Peyer's patch (tissue), 4 donors: ENCODE results near the gene SLC30A7. TPM values are rescaled to one million over a fixed set of nuclear protein-coding genes. Genes with fewer than 3 reads are reported as not detected.
"Not testable (repeated sequence)": the region's sequence is repeated elsewhere in the genome, so short reads cannot be mapped to it uniquely, and the experiment has no call there.

Source experiments
- DNase-seq, 3 donors: peaks; one replicate each; pipeline ENCODE4 v3.0.0-alpha.2; 2017 to 2019
- H3K27ac ChIP-seq, 4 donors: fragments of 200-600 bp; sonication (generic); one replicate each; pipeline ENCODE4 v1.5.1; 2016 to 2019
- H3K27me3 ChIP-seq, 2 donors: fragments of 200-600 bp; sonication (generic); one replicate each; pipeline ENCODE4 v1.5.1; 2019
- H3K36me3 ChIP-seq, 3 donors: fragments of 200-600 bp; sonication (generic); one replicate each; pipeline ENCODE4 v1.5.1; 2016 to 2019
- H3K4me1 ChIP-seq, 4 donors: fragments of 200-600 bp; sonication (generic); one replicate each; pipeline ENCODE4 v1.5.1; 2016 to 2019
- H3K4me3 ChIP-seq, 4 donors: fragments of 200-600 bp; sonication (generic); 1 replicate in 3 of 4; 2 replicates in 1 of 4; pipeline ENCODE4 v1.5.1; 2016 to 2019; ENCODE audit warnings: mild to moderate bottlenecking in 1 of 4
- H3K9me3 ChIP-seq, 4 donors: fragments of 200-600 bp; sonication (generic); one replicate each; pipeline ENCODE4 v1.5.1; 2016 to 2019; ENCODE audit warnings: mild to moderate bottlenecking in 1 of 4
- POLR2A ChIP-seq, 2 donors: fragments of 450-650 bp; IDR thresholded peaks; one replicate each; pipeline ENCODE4 v1.5.1; 2017; ENCODE audit warnings: antibody characterized with exemption in 2 of 2, mild to moderate bottlenecking in 2 of 2, moderate library complexity in 2 of 2
- total RNA-seq, 4 donors: library from RNA; depleted of rRNA; stranded (reverse); fragments of >200 nt; gene quantifications; one replicate each; pipeline ENCODE4 v1.1.0, GENCODE V29; 2016
- TF ChIP-seq, protein P1 (sequence below), 6 experiments: fragments of 450-650 bp in 4 of 6; fragments of 200-600 bp in 2 of 6; sonication (generic) in 1 of 6; IDR thresholded peaks; one replicate each; pipeline ENCODE4 v1.5.1; 2017 to 2019; ENCODE audit warnings: antibody characterized with exemption in 6 of 6, mild to moderate bottlenecking in 3 of 6, moderate library complexity in 1 of 6

Gene SLC30A7
- total RNA-seq, 4 donors from 2014 or later: 18.2 to 28.5 (median 24.2) TPM

DNA sequence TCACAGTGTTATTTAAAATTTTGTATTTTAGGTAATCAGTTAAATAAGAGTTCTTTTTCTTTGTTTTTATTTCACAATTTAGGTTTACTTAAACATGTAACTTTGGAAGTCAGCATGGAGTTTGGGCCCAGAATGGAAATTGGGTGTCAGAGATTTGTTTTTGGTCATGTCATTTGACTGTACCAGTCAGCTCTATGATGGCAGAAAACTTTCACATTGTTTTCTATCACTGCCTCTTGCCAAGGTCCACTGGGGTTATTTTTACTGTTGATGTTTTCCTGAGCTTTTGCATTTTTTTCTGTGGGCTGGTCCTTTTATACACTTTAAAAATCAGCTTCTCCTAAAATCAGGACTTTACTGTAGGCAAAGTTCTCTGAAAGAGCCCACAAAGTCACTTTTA is 54.4 kb downstream of the SLC30A7 start:
- TF ChIP-seq, protein P1, sequence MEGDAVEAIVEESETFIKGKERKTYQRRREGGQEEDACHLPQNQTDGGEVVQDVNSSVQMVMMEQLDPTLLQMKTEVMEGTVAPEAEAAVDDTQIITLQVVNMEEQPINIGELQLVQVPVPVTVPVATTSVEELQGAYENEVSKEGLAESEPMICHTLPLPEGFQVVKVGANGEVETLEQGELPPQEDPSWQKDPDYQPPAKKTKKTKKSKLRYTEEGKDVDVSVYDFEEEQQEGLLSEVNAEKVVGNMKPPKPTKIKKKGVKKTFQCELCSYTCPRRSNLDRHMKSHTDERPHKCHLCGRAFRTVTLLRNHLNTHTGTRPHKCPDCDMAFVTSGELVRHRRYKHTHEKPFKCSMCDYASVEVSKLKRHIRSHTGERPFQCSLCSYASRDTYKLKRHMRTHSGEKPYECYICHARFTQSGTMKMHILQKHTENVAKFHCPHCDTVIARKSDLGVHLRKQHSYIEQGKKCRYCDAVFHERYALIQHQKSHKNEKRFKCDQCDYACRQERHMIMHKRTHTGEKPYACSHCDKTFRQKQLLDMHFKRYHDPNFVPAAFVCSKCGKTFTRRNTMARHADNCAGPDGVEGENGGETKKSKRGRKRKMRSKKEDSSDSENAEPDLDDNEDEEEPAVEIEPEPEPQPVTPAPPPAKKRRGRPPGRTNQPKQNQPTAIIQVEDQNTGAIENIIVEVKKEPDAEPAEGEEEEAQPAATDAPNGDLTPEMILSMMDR (IDR thresholded peaks at IDR 0.05): no peak
- no peak for TF ChIP-seq POLR2A (IDR thresholded peaks at IDR 0.05)
- DNase-seq: no peak
- H3K27ac ChIP-seq: no peak overlapping the region
- no peaks in the 10 kb centered on the region for H3K27me3 ChIP-seq
- H3K9me3 ChIP-seq: no peaks in the 10 kb centered on the region
- H3K36me3 ChIP-seq: peaks cover 0 to 13% (median 0%) of the 10 kb centered on the region in 3 donors
- H3K4me3 ChIP-seq: no peak overlapping the region
- peaks cover 0 to 15% (median 7%) of the 10 kb centered on the region in 4 donors for H3K4me1 ChIP-seq

DNA sequence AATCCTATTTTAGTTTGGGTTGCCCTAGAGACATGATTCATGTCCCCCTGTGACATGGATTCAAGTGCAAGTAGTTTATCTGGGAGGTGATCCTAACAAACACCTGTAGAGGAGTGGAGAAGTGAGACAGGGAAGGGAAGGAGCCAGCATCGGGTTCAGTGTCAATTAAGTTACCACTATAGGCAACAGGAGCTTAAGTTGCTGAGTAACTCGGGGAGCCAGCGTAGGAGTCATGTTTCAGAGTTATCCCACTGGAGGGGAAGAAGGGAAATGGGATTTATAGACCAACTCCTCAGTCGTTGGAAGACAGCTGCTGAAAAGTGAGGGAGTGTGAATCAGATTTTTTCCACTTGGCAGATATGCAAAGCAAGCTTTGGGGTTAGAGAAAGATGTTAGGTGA is 54.9 kb downstream of the SLC30A7 start:
- DNase-seq: no peak
- Histone ChIP-seq H3K27me3 (no peaks in the 10 kb centered on the region), H3K36me3 (peaks cover 0 to 13% (median 0%) of the 10 kb centered on the region in 3 donors), H3K4me1 (peaks cover 0 to 15% (median 7%) of the 10 kb centered on the region in 4 donors), H3K9me3 (no peaks in the 10 kb centered on the region), H3K4me3 (no peak overlapping the region), H3K27ac (no peak overlapping the region)
- TF ChIP-seq POLR2A (IDR thresholded peaks at IDR 0.05): no peak
- TF ChIP-seq, protein P1 (IDR thresholded peaks at IDR 0.05): no peak

DNA sequence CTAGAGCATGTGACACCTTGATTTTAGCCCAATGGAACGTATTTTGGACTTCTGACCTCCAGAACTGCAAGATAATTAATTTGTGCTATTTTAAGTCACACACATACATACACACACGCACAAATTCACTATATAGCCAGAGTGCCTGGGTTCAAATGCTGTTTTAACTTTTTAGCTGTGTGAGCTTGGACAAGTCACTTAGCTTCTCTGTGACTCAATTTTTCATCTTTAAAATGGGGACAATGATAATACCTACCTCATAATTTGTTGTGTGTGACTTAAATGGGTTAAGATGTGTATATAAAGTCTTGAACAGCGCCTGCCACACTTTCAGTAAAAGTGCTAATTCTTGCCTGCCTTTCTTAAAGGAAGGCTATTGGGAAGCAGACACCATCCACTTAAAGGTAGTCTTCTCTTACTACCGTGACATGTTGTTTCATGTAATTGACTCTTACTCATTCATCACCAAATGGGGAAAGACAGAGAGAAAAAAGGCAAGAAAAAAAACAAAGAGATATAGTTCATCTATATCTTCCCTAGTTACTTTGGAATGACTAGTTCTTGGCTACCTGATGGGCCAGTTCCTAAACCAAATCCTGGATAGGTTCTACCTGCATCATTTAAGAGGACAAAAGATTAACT is 56.3 kb downstream of the SLC30A7 start:
- H3K27me3 ChIP-seq: no peaks in the 10 kb centered on the region
- H3K4me3 ChIP-seq: no peak overlapping the region
- H3K4me1 ChIP-seq: peaks cover 0 to 15% (median 7%) of the 10 kb centered on the region in 4 donors
- H3K9me3 ChIP-seq: no peaks in the 10 kb centered on the region
- no peak overlapping the region for H3K27ac ChIP-seq
- TF ChIP-seq, protein P1 (IDR thresholded peaks at IDR 0.05): no peak
- TF ChIP-seq POLR2A (IDR thresholded peaks at IDR 0.05): no peak
- H3K36me3 ChIP-seq: peaks cover 0 to 13% (median 0%) of the 10 kb centered on the region in 3 donors
- DNase-seq: no peak

DNA sequence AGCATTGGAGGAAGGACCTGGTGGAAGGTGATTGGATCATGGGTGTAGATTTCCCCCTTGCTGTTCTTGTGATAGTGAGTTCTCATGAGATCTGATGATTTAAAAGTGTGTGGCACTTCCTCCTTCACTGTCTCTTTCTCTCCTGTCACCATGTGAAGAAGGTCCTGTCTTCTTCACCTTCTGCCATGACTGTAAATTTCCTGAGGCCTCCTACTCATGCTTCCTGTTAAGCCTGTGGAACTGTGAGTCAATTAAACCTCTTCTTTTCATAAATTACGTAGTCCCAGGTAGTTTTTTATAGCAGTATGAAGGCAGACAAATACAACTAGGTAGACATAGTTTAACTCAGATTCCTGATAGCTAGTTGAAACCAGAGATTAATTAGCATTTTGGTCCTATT is 57.1 kb downstream of the SLC30A7 start:
- H3K36me3 ChIP-seq: peaks cover 0 to 13% (median 0%) of the 10 kb centered on the region in 3 donors
- not testable (repeated sequence) for DNase-seq, H3K27ac ChIP-seq, H3K27me3 ChIP-seq, H3K4me3 ChIP-seq, H3K9me3 ChIP-seq
- peaks cover 0 to 15% (median 7%) of the 10 kb centered on the region in 4 donors for H3K4me1 ChIP-seq

DNA sequence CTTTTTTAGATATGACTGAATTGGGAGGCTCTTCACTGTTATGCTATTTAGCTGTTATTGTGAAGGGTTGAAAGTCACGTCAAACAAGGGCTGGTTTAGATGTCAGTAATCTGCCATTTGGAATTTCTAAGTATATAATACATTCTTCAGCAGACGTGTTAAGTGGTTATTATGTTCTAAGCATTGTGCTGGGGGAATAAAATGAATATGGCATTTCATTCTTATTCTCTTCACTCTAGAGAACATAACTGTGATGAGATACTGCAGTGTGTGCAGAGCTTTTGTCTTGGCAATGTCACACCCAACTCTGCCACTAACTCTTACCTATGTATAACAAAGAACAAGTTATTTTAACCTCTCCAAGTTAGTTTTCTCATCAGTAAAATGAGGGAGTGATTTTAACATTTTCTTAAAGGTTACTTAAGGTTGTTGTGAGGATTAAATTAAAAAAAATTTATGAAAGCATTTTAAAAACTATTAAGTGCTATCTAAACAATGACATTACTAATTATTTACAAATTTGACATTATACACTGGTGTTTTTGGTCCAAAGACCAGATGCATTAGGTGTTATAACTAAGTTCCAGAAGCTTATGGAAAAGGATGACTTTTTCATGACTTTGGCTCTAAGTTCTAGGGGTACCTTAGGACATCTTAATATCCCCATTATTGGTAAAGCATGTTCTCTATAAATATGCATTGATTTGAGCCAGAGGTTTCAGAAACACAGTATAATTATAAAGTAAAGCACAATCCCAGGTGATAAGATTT is 58.3 kb downstream of the SLC30A7 start:
- Histone ChIP-seq H3K4me1 (peaks cover 0 to 12% (median 2%) of the 10 kb centered on the region in 4 donors), H3K27ac (no peak overlapping the region), H3K36me3 (peaks cover 0 to 13% (median 0%) of the 10 kb centered on the region in 3 donors), H3K27me3 (no peaks in the 10 kb centered on the region), H3K4me3 (no peak overlapping the region), H3K9me3 (no peaks in the 10 kb centered on the region)
- DNase-seq: no peak
- TF ChIP-seq, protein P1 (IDR thresholded peaks at IDR 0.05): no peak
- TF ChIP-seq POLR2A (IDR thresholded peaks at IDR 0.05): no peak

DNA sequence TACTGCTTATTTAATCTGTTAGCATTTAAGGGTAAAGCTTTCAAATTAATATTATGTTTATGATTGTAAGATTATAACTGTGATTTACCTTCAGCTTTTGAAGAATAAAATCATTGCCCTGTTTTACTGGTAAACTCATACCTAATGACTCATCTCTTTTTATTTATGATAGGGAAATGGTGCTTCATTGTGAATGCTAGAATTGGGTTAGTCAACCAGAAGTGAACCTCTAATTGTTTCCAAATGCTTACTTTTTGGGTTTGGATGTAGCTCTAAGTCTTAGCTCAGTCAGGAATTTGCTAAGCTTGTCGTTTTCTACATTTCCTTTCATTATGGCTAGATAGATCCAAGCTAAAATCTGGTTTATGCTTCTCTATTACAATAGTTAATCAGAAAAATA is 59.4 kb downstream of the SLC30A7 start:
- Histone ChIP-seq H3K4me1 (peaks cover 0 to 3% (median 0%) of the 10 kb centered on the region in 4 donors), H3K27ac (no peak overlapping the region), H3K36me3 (peaks cover 0 to 13% (median 0%) of the 10 kb centered on the region in 3 donors), H3K27me3 (no peaks in the 10 kb centered on the region), H3K4me3 (no peak overlapping the region), H3K9me3 (no peaks in the 10 kb centered on the region)
- no peak for DNase-seq
- no peak for TF ChIP-seq POLR2A (IDR thresholded peaks at IDR 0.05)
- TF ChIP-seq, protein P1 (IDR thresholded peaks at IDR 0.05): no peak
